Effector memory CD4-positive, alpha-beta T cell (primary cell): ENCODE data around the gene CHID1.

Experiments
- DNase-seq, 3 donors: peaks; one replicate each; pipeline ENCODE4 v3.0.0-alpha.2; 2020
- H3K27ac ChIP-seq: 2 replicates; pipeline ENCODE4 v1.7.0; 2013; ENCODE audit warnings: mild to moderate bottlenecking, low read length, moderate library complexity; ENCODE audit not compliant: insufficient read depth, poor library complexity, severe bottlenecking
- H3K27me3 ChIP-seq: replicated peaks from 2 replicates; pipeline ENCODE4 v1.7.0; 2013; ENCODE audit warnings: mild to moderate bottlenecking, low read length; ENCODE audit not compliant: insufficient read depth, control insufficient read depth, poor library complexity, severe bottlenecking
- H3K36me3 ChIP-seq: 2 replicates; pipeline ENCODE4 v1.7.0; 2013; ENCODE audit warnings: mild to moderate bottlenecking, low read length, moderate library complexity; ENCODE audit not compliant: control insufficient read depth, insufficient read depth
- H3K4me1 ChIP-seq: 2 replicates; pipeline ENCODE4 v1.7.0; 2013; ENCODE audit warnings: low read length, mild to moderate bottlenecking; ENCODE audit not compliant: control insufficient read depth, insufficient read depth, poor library complexity, severe bottlenecking
- H3K4me3 ChIP-seq: 2 replicates; pipeline ENCODE4 v1.7.0; 2013; ENCODE audit warnings: low read length, low read depth, mild to moderate bottlenecking; ENCODE audit not compliant: insufficient read depth, poor library complexity, severe bottlenecking
- H3K9me3 ChIP-seq: 2 replicates; pipeline ENCODE4 v1.7.0; 2013; ENCODE audit warnings: mild to moderate bottlenecking, low read length, moderate library complexity; ENCODE audit not compliant: control insufficient read depth

CHID1 gene

GRCh38 chr11:875769-876301 is 34.8 kb downstream of the CHID1 start:
- Histone ChIP-seq H3K9me3 (no peaks in the 10 kb centered on the region), H3K4me3 (no peak overlapping the region), H3K4me1 (no peaks in the 10 kb centered on the region), H3K27ac (no peak overlapping the region), H3K27me3 (no peaks in the 10 kb centered on the region), H3K36me3 (peaks cover 11% of the 10 kb centered on the region)
- DNase-seq = no peak

GRCh38 chr11:875203-875602 is 35.4 kb downstream of the CHID1 start:
- Histone ChIP-seq H3K27me3 (no peaks in the 10 kb centered on the region), H3K9me3 (no peaks in the 10 kb centered on the region), H3K4me3 (no peak overlapping the region), H3K4me1 (no peaks in the 10 kb centered on the region), H3K36me3 (peaks cover 7% of the 10 kb centered on the region), H3K27ac (no peak overlapping the region)
- DNase-seq = no peak

- no peak overlapping the region for H3K4me3 ChIP-seq
- H3K27ac ChIP-seq = no peak overlapping the region
- DNase-seq = no peak
- H3K36me3 ChIP-seq = peaks cover 5% of the 10 kb centered on the region
- no peaks in the 10 kb centered on the region for H3K9me3 ChIP-seq
- no peaks in the 10 kb centered on the region for H3K27me3 ChIP-seq
- no peaks in the 10 kb centered on the region for H3K4me1 ChIP-seq
These were observed 36.9 kb downstream of the CHID1 start for GRCh38 chr11:873706-874105.

GRCh38 chr11:872799-873198 is 37.8 kb downstream of the CHID1 start:
- H3K36me3 ChIP-seq = peaks cover 5% of the 10 kb centered on the region
- no peaks in the 10 kb centered on the region for H3K9me3 ChIP-seq
- no peaks in the 10 kb centered on the region for H3K27me3 ChIP-seq
- no peaks in the 10 kb centered on the region for H3K4me1 ChIP-seq
- H3K27ac ChIP-seq = no peak overlapping the region
- no peak for DNase-seq
- no peak overlapping the region for H3K4me3 ChIP-seq

GRCh38 chr11:871472-871871 is 39.1 kb downstream of the CHID1 start:
- Histone ChIP-seq H3K9me3 (no peaks in the 10 kb centered on the region), H3K4me1 (no peaks in the 10 kb centered on the region), H3K36me3 (peaks cover 5% of the 10 kb centered on the region)

GRCh38 chr11:870418-870817 is 40.2 kb downstream of the CHID1 start:
- H3K27ac ChIP-seq = no peak overlapping the region
- H3K36me3 ChIP-seq = peaks cover under 1% of the 10 kb centered on the region
- H3K4me1 ChIP-seq = no peaks in the 10 kb centered on the region
- no peak overlapping the region for H3K4me3 ChIP-seq
- no peak for DNase-seq
- no peaks in the 10 kb centered on the region for H3K27me3 ChIP-seq
- no peaks in the 10 kb centered on the region for H3K9me3 ChIP-seq

More at GRCh38 chr11:871472-871871, 39.1 kb downstream of the CHID1 start:
- H3K4me3 ChIP-seq = no peak overlapping the region
- no peak for DNase-seq
- no peak overlapping the region for H3K27ac ChIP-seq
- H3K27me3 ChIP-seq = no peaks in the 10 kb centered on the region

GRCh38 chr11:870127-870413 is 40.5 kb downstream of the CHID1 start:
- Histone ChIP-seq H3K4me3 (no peak overlapping the region), H3K36me3 (no peaks in the 10 kb centered on the region), H3K9me3 (no peaks in the 10 kb centered on the region), H3K4me1 (no peaks in the 10 kb centered on the region), H3K27ac (no peak overlapping the region), H3K27me3 (no peaks in the 10 kb centered on the region)
- DNase-seq = no peak

- Histone ChIP-seq H3K4me3 (no peak overlapping the region), H3K9me3 (no peaks in the 10 kb centered on the region), H3K36me3 (no peaks in the 10 kb centered on the region), H3K4me1 (no peaks in the 10 kb centered on the region), H3K27me3 (no peaks in the 10 kb centered on the region), H3K27ac (no peak overlapping the region)
- DNase-seq = no peak
These were observed 41.0 kb downstream of the CHID1 start for GRCh38 chr11:869399-870126.

GRCh38 chr11:868802-869201 is 41.8 kb downstream of the CHID1 start:
- Histone ChIP-seq H3K9me3 (no peaks in the 10 kb centered on the region), H3K36me3 (no peaks in the 10 kb centered on the region), H3K27ac (no peak overlapping the region), H3K4me3 (no peak overlapping the region), H3K4me1 (no peaks in the 10 kb centered on the region), H3K27me3 (no peaks in the 10 kb centered on the region)
- DNase-seq = no peak

- H3K4me1 ChIP-seq = no peaks in the 10 kb centered on the region
- no peak for DNase-seq
- H3K27me3 ChIP-seq = no peaks in the 10 kb centered on the region
- H3K9me3 ChIP-seq = no peaks in the 10 kb centered on the region
- no peak overlapping the region for H3K4me3 ChIP-seq
- H3K36me3 ChIP-seq = no peaks in the 10 kb centered on the region
- H3K27ac ChIP-seq = no peak overlapping the region
These were observed 42.2 kb downstream of the CHID1 start for GRCh38 chr11:868394-868793.
